GM18870 (cell line): ENCODE data around the gene ATP6V1G2.
A peak's percentile ranks its signal among the peaks of the same experiment; 100 is the strongest.
"Not testable (repeated sequence)": the region's sequence is repeated elsewhere in the genome, so short reads cannot be mapped to it uniquely, and the experiment has no call there.

Experiments used
- ATAC-seq: cut with Tn5 transposase; IDR thresholded peaks from one replicate; pipeline ENCODE4 v1.9.1; 2021; ENCODE audit warnings: moderate library complexity; ENCODE audit not compliant: unreplicated experiment

ATP6V1G2 gene

GRCh38 chr6:31575952-31576685 is 29.7 kb upstream of the ATP6V1G2 start:
- ATAC-seq = no peak

- no peak for ATAC-seq
Observed at GRCh38 chr6:31575335-31575901, 29.0 kb upstream of the ATP6V1G2 start, which contains the start of gene TNF. TSS of gene TNF (plus strand) at chr6:31575565. CDS start at chr6:31575742, 177 bp downstream.

GRCh38 chr6:31574106-31575061 is 28.0 kb upstream of the ATP6V1G2 start:
- no peak for ATAC-seq

- no peak for ATAC-seq
Observed at GRCh38 chr6:31573239-31574105, 27.1 kb upstream of the ATP6V1G2 start.

- ATAC-seq = peak; percentile 40
Observed at GRCh38 chr6:31572041-31572911, 25.9 kb upstream of the ATP6V1G2 start, which contains the start of gene LTA. TSS of gene LTA (plus strand) at chr6:31572289. CDS start at chr6:31572743, 454 bp downstream.

- no peak for ATAC-seq
Observed at GRCh38 chr6:31569861-31570536, 23.6 kb upstream of the ATP6V1G2 start.

- peak; percentile 76 for ATAC-seq
Observed at GRCh38 chr6:31568537-31568961, 22.1 kb upstream of the ATP6V1G2 start.

GRCh38 chr6:31567531-31568370 is 21.3 kb upstream of the ATP6V1G2 start:
- ATAC-seq = no peak

- no peak for ATAC-seq
Observed at GRCh38 chr6:31560697-31561058, 14.3 kb upstream of the ATP6V1G2 start.

GRCh38 chr6:31559958-31560696 is 13.7 kb upstream of the ATP6V1G2 start:
- peak; percentile 61 for ATAC-seq

- ATAC-seq = no peak
Observed at GRCh38 chr6:31559606-31559957, 13.2 kb upstream of the ATP6V1G2 start.

GRCh38 chr6:31558631-31559500 is 12.5 kb upstream of the ATP6V1G2 start:
- ATAC-seq = no peak

GRCh38 chr6:31558318-31558625 is 11.9 kb upstream of the ATP6V1G2 start:
- ATAC-seq = no peak

GRCh38 chr6:31557443-31558317 is 11.3 kb upstream of the ATP6V1G2 start:
- ATAC-seq = no peak

GRCh38 chr6:31556307-31556706 is 9.9 kb upstream of the ATP6V1G2 start:
- no peak for ATAC-seq

GRCh38 chr6:31551371-31551770 is 5.0 kb upstream of the ATP6V1G2 start:
- ATAC-seq = not testable (repeated sequence)
